GM12878 (cell line): ENCODE data around the gene BOLA1.
"Not testable (repeated sequence)": the region's sequence is repeated elsewhere in the genome, so short reads cannot be mapped to it uniquely, and the experiment has no call there.

ENCODE experiments used
- BCLAF1 ChIP-seq: fragments of 450-650 bp; IDR thresholded peaks from 2 replicates; pipeline ENCODE4 v1.6.1; 2017; ENCODE audit warnings: antibody characterized with exemption, mild to moderate bottlenecking, moderate library complexity
- BRCA1 ChIP-seq: IDR thresholded peaks from 2 replicates; pipeline ENCODE4 v1.6.1; 2011; ENCODE audit warnings: low read depth, low read length, improper control_type of control experiment
- EZH2 ChIP-seq: IDR thresholded peaks from 2 replicates; pipeline ENCODE4 v1.6.1; 2012; ENCODE audit warnings: low read depth, mild to moderate bottlenecking, control low read depth, inconsistent platforms, low read length, borderline replicate concordance; ENCODE audit not compliant: control insufficient read depth
- POLR2AphosphoS5 ChIP-seq: IDR thresholded peaks from 2 replicates; pipeline ENCODE4 v1.6.1; 2011; ENCODE audit warnings: mild to moderate bottlenecking, low read length, inconsistent platforms
- RAD21 ChIP-seq: IDR thresholded peaks from 2 replicates; pipeline ENCODE4 v1.6.1; 2011; ENCODE audit warnings: mild to moderate bottlenecking, low read depth, low read length, moderate library complexity; ENCODE audit not compliant: insufficient read depth
- SIN3A ChIP-seq: IDR thresholded peaks from 2 replicates; pipeline ENCODE4 v1.6.1; 2012; ENCODE audit warnings: low read depth, low read length, improper control_type of control experiment
- SRF ChIP-seq, 2 experiments: IDR thresholded peaks; 2 replicates each; pipeline ENCODE4 v1.6.1; 2011; ENCODE audit warnings: low read depth in 2 of 2, low read length in 2 of 2, mild to moderate bottlenecking in 1 of 2, moderate library complexity in 1 of 2
- TAF1 ChIP-seq: IDR thresholded peaks from 2 replicates; pipeline ENCODE4 v1.6.1; 2011; ENCODE audit warnings: mild to moderate bottlenecking, low read depth, low read length, borderline replicate concordance
- ZBED1 ChIP-seq: IDR thresholded peaks from 2 replicates; pipeline ENCODE4 v1.6.1; 2016; ENCODE audit warnings: borderline replicate concordance

- not testable (repeated sequence) for TF ChIP-seq TAF1; SRF (IDR thresholded peaks at IDR 0.05; ENCODE audit: low read depth in 2 of 2, low read length in 2 of 2); BCLAF1; SIN3A; BRCA1; POLR2AphosphoS5; RAD21; ZBED1; EZH2
Measured at GRCh38 chr1:149850732-149851345, 48.5 kb upstream of the BOLA1 start.
